GM21447 (cell line): ENCODE data around the gene ESRRA.

Experiments used
- ATAC-seq: cut with Tn5 transposase; IDR thresholded peaks from one replicate; pipeline ENCODE4 v1.9.1; 2021; ENCODE audit not compliant: unreplicated experiment

Gene ESRRA

DNA sequence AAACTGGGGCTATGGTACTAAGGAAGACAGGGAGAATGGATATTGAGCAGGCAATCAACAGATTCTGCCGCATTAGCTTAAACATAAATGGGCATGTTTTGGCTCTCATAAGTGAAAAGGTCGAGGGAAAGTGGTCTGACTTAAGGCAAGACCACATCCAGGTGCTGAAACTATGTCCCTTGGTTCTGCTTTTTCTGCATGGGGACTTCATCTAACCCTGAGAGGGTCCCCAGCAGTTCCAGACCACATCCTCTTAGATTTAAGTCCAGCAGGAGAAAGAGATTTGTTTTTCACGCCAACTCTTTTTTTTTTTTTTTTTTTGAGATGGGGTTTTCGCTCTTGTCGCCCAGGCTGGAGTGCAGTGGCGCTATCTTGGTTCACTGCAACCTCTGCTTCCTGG, 59.1 kb downstream of the ESRRA start:
- ATAC-seq = no peak

DNA sequence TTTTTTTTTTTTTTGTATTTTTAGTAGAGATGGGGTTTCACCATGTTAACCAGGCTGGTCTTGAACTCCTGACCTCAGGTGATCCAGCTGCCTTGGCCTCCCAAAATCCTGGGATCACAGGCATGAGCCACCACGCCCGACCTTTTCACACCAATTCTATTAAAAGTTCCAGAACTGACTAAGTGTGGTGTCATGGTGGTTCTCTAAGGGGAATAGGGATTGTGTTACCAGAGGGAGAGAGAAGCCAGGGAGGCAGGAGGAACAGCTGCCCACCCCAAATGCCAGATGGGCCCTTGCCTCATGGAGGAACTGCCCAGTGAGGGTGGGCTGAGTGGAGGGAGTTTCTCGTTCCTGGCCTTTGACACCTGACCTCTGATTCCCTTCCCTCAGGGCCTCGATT, 59.6 kb downstream of the ESRRA start:
- no peak for ATAC-seq
